ENCODE measurements around the gene SKAP1. TPM values are rescaled to one million over a fixed set of nuclear protein-coding genes. Genes with fewer than 3 reads are reported as not detected.
"Not testable (repeated sequence)": the region's sequence is repeated elsewhere in the genome, so short reads cannot be mapped to it uniquely, and the experiment has no call there.

Gene SKAP1
- total RNA-seq, 1 donor from 2014 or later = 0.49 TPM

- H3K4me3 Mint-ChIP-seq = no peak overlapping the region
- no peaks in the 10 kb centered on the region for H3K9me3 Mint-ChIP-seq
- no peaks in the 10 kb centered on the region for H3K36me3 Mint-ChIP-seq (ENCODE audit: low read depth)
- no peak for TF ChIP-seq CTCF (conservative IDR thresholded peaks at IDR 0.05)
- H3K4me1 Mint-ChIP-seq = peaks cover 13% of the 10 kb centered on the region
- no peak overlapping the region for H3K27ac Mint-ChIP-seq (ENCODE audit: unreplicated experiment)
- peaks cover 95% of the 10 kb centered on the region for H3K27me3 Mint-ChIP-seq (ENCODE audit: low read depth)
- DNase-seq (ENCODE audit: low read depth, low spot score) = no peak
Observed at GRCh38 chr17:48432820-48433775, 3.1 kb upstream of the SKAP1 start.

- H3K36me3 Mint-ChIP-seq (ENCODE audit: low read depth) = no peaks in the 10 kb centered on the region
- no peaks in the 10 kb centered on the region for H3K9me3 Mint-ChIP-seq
- no peak for DNase-seq (ENCODE audit: low read depth, low spot score)
- no peak for TF ChIP-seq CTCF (conservative IDR thresholded peaks at IDR 0.05)
- H3K27ac Mint-ChIP-seq (ENCODE audit: unreplicated experiment) = no peak overlapping the region
- H3K4me3 Mint-ChIP-seq = no peak overlapping the region
- peaks cover 16% of the 10 kb centered on the region for H3K4me1 Mint-ChIP-seq
- H3K27me3 Mint-ChIP-seq (ENCODE audit: low read depth) = peaks cover 80% of the 10 kb centered on the region
Observed at GRCh38 chr17:48429156-48429555, 858 bp downstream of the SKAP1 start.

GRCh38 chr17:48427598-48427997 is 2.4 kb downstream of the SKAP1 start:
- Mint-ChIP-seq H3K9me3 (no peaks in the 10 kb centered on the region), H3K27ac (ENCODE audit: unreplicated experiment) (no peak overlapping the region), H3K4me1 (peaks cover 16% of the 10 kb centered on the region), H3K36me3 (ENCODE audit: low read depth) (no peaks in the 10 kb centered on the region), H3K4me3 (no peak overlapping the region), H3K27me3 (ENCODE audit: low read depth) (peaks cover 71% of the 10 kb centered on the region)
- no peak for DNase-seq (ENCODE audit: low read depth, low spot score)
- no peak for TF ChIP-seq CTCF (conservative IDR thresholded peaks at IDR 0.05)

- peaks cover 16% of the 10 kb centered on the region for H3K4me1 Mint-ChIP-seq
- H3K4me3 Mint-ChIP-seq = no peak overlapping the region
- no peaks in the 10 kb centered on the region for H3K9me3 Mint-ChIP-seq
- no peak for DNase-seq (ENCODE audit: low read depth, low spot score)
- TF ChIP-seq CTCF (conservative IDR thresholded peaks at IDR 0.05) = no peak
- H3K36me3 Mint-ChIP-seq (ENCODE audit: low read depth) = no peaks in the 10 kb centered on the region
- no peak overlapping the region for H3K27ac Mint-ChIP-seq (ENCODE audit: unreplicated experiment)
- peaks cover 70% of the 10 kb centered on the region for H3K27me3 Mint-ChIP-seq (ENCODE audit: low read depth)
Observed at GRCh38 chr17:48426761-48427500, 3.1 kb downstream of the SKAP1 start.

GRCh38 chr17:48426019-48426665 is 3.9 kb downstream of the SKAP1 start:
- TF ChIP-seq CTCF (conservative IDR thresholded peaks at IDR 0.05) = no peak
- Mint-ChIP-seq H3K4me3 (no peak overlapping the region), H3K36me3 (ENCODE audit: low read depth) (no peaks in the 10 kb centered on the region), H3K9me3 (no peaks in the 10 kb centered on the region), H3K27ac (ENCODE audit: unreplicated experiment) (no peak overlapping the region), H3K4me1 (peaks cover 16% of the 10 kb centered on the region), H3K27me3 (ENCODE audit: low read depth) (peaks cover 67% of the 10 kb centered on the region)
- no peak for DNase-seq (ENCODE audit: low read depth, low spot score)

- not testable (repeated sequence) for DNase-seq (ENCODE audit: low read depth, low spot score); H3K4me1 Mint-ChIP-seq; H3K27ac Mint-ChIP-seq (ENCODE audit: unreplicated experiment); H3K36me3 Mint-ChIP-seq (ENCODE audit: low read depth); H3K4me3 Mint-ChIP-seq; H3K9me3 Mint-ChIP-seq
- H3K27me3 Mint-ChIP-seq (ENCODE audit: low read depth) = peaks cover 61% of the 10 kb centered on the region
Observed at GRCh38 chr17:48422060-48422459, 8.0 kb downstream of the SKAP1 start.

All from neural crest cell (in vitro differentiated cells).